GM23338 (cell line): Measurements from ENCODE around the gene CRISPLD2.

ENCODE experiments used
- CREB1 ChIP-seq: fragments of 250-450 bp; sonication (Bioruptor Pico); IDR thresholded peaks from 2 replicates; pipeline ENCODE4 v1.5.0; 2020; ENCODE audit warnings: low read depth, mild to moderate bottlenecking, moderate library complexity
- CTCF ChIP-seq, 2 experiments: fragments of 200-600 bp in 1 of 2; sonication (generic) in 1 of 2; conservative IDR thresholded peaks; 2 replicates each; pipeline versions ENCODE4 v1.5.1 to v1.6.1; 2016 to 2017; ENCODE audit warnings: antibody characterized with exemption in 2 of 2, low read depth in 2 of 2, mild to moderate bottlenecking in 2 of 2, moderate library complexity in 1 of 2
- EZH2 ChIP-seq: fragments of 200-600 bp; sonication (generic); IDR thresholded peaks from one replicate; pipeline ENCODE4 v1.8.0; 2017; ENCODE audit warnings: antibody characterized with exemption, mild to moderate bottlenecking, low read depth; ENCODE audit not compliant: unreplicated experiment
- POLR2AphosphoS5 ChIP-seq: IDR thresholded peaks from 2 replicates; pipeline ENCODE4 v1.6.1; 2016; ENCODE audit warnings: antibody characterized with exemption, low read depth

- no peak for TF ChIP-seq CTCF (conservative IDR thresholded peaks at IDR 0.05; ENCODE audit: low read depth in 2 of 2)
- no peak for TF ChIP-seq CREB1 (CRISPR knock-in tag)
- TF ChIP-seq POLR2AphosphoS5, result no peak
- TF ChIP-seq EZH2, result no peak
These were observed 65.6 kb downstream of the CRISPLD2 start for GRCh38 chr16:84885342-84885910.
